Measurements from ENCODE around the gene THAP7.

DNA sequence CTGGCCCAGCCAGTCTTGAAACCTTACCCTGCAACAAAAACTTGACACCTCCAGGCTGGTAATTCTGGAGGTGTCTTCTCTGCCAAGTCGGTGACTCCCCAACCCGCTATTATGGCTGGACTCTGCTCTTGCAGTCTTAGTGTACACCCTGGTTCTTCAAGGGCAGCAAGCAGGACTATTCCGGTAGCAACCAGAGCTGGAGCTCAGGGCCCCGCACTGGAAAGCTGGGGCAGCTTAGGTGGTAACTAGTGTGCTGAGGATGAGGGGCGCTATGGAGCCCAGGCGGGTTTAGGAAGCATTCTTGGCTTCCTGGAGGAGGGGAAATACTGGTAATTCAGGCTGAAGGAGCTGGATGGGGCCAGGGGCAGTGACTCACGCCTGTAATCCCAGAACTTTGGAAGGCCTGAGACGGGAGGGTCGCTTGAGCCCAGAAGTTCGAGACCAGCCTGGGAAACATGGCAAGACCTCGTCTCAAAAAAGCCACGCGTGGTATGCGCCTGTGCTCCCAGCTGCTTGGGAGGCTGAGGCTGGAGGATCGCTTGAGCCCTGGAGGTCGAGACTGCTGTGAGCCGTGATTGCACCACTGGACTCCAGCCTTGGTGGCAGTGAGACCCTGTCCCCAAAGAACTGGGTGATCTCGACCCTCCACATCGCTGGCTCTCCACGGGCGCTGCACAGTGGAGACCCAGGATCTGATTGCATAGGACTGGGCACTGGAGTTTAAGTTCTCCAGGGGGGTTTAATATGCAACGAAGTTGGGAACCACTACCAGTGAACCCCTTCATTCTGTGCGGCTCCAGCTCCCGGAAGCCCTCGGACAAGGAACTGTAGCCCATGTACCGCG is 45.4 kb downstream of the THAP7 start:
- TF ChIP-seq, protein P1, sequence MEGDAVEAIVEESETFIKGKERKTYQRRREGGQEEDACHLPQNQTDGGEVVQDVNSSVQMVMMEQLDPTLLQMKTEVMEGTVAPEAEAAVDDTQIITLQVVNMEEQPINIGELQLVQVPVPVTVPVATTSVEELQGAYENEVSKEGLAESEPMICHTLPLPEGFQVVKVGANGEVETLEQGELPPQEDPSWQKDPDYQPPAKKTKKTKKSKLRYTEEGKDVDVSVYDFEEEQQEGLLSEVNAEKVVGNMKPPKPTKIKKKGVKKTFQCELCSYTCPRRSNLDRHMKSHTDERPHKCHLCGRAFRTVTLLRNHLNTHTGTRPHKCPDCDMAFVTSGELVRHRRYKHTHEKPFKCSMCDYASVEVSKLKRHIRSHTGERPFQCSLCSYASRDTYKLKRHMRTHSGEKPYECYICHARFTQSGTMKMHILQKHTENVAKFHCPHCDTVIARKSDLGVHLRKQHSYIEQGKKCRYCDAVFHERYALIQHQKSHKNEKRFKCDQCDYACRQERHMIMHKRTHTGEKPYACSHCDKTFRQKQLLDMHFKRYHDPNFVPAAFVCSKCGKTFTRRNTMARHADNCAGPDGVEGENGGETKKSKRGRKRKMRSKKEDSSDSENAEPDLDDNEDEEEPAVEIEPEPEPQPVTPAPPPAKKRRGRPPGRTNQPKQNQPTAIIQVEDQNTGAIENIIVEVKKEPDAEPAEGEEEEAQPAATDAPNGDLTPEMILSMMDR (IDR thresholded peaks at IDR 0.05): no peak
- TF ChIP-seq POLR2A (IDR thresholded peaks at IDR 0.05): no peak
- no peak for TF ChIP-seq POLR2AphosphoS5 (IDR thresholded peaks at IDR 0.05)
